EH (cell line): ENCODE results near the gene SMIM45.

Experiments used
- DNase-seq: peaks from one replicate; pipeline ENCODE4 v3.0.0-alpha.2; 2015; ENCODE audit warnings: low read depth

The SMIM45 gene

GRCh38 chr22:41970601-41971000, 18.7 kb downstream of the SMIM45 start:
- no peak for DNase-seq

GRCh38 chr22:41971431-41971830, 19.5 kb downstream of the SMIM45 start:
- no peak for DNase-seq

DNA sequence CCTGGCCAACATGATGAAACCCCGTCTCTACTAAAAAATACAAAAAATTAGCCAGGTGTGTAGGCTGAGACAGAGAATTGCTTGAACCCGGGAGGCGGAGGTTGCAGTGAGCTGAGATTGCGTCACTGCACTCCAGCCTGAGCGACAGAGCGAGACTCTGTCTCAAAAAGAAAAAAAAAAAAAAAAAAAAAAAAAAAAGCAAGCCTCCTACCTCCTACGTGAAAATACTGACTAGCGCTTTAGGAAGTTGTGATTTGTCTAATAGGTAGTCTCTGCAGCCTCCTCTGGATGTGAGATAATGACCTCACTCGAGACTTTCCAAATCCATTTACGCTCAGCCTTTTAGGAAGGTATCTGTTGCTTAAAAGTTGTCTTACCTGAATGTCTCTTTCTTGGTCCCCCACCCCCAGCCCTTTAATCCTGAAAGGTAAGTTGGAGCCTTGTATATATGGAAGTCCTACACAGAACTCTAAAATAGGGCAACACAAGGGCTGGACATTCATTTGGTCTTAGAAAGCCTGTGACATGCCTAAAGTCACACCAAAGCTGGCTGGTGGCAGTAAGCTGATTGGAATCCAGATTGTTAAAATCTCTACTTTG, 22.8 kb downstream of the SMIM45 start:
- no peak for DNase-seq

DNA sequence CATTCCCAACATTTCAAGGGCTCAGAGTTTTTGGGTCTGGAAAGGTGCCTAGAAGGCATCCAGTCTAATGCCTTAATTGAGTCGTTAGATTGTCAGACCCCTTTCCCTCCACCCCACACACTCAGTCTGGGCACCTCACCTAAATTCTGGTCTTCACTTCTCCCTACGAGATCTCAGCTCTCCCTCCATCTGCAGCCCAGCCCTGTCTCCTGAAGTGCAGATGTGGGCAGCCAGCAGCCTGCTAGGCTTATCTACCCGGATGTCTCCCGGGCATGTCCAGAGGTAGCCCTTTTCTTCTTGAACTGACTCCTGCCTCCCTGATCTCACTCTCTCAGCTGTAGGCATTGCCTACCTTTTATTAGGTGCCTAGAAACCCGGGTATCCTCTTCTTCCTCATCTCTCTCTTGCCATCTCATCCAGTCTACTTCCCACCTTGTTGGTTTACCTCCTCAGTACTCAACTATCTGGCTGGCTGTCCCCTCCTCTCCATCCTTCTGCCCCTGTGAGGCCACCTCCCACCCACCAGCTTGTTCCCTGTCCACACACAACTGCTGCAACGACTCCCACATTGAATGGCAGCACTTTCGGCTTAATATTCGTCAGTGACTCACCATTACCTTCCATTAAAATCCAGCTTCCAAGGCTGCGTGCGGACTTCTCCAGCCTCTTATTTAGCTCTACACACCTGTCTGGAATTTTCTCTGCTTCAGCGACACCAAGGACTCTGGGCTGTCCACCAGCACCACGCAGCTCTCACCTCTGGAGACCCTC, 23.5 kb downstream of the SMIM45 start:
- DNase-seq, result no peak

GRCh38 chr22:41976070-41976901, 24.3 kb downstream of the SMIM45 start:
- DNase-seq, result no peak

- DNase-seq, result no peak
Measured at GRCh38 chr22:41976961-41977566, 25.1 kb downstream of the SMIM45 start.

GRCh38 chr22:41978732-41979131, 26.8 kb downstream of the SMIM45 start:
- no peak for DNase-seq

DNA sequence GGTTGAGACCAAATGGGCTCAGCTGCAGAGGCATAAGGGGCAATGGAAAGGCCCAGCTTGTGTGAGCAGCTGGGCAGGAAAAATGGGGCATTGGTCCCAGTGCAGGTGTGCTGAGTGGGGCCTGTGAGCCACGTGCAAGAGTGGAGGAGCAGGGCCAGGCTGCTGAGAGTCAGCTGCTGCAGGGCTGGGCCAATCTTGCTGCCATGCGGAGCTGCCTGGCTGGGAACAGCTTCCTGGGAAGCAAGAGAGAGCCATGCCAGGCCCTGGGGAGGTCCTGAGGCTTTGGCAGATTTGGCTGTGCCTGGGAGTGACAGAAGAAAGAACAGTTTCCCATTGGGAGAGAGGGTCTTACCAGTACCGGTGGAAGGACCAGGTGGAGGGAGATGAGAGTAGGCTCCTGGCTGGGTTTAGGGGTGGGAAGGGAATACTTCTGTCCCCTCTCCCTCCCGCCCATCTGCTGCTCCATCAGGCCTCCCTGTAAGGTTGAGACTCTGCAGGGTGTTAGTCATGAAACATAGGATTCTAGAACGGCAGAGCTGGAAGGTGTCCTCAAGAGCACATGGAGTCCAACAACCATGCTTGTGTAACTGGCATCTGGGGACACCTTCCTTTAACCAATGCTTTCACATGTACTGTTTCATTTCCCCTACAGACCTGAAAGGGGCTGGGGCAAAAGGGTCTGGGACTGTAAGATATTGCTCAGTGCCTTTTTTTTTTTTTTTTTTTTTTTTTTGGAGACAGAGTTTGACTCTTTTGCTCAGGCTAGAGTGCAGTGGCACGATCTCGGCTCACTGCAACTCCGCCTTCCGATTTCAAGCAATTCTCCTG, 27.7 kb downstream of the SMIM45 start:
- DNase-seq, result no peak

GRCh38 chr22:41982865-41983264, 30.9 kb downstream of the SMIM45 start:
- no peak for DNase-seq

DNA sequence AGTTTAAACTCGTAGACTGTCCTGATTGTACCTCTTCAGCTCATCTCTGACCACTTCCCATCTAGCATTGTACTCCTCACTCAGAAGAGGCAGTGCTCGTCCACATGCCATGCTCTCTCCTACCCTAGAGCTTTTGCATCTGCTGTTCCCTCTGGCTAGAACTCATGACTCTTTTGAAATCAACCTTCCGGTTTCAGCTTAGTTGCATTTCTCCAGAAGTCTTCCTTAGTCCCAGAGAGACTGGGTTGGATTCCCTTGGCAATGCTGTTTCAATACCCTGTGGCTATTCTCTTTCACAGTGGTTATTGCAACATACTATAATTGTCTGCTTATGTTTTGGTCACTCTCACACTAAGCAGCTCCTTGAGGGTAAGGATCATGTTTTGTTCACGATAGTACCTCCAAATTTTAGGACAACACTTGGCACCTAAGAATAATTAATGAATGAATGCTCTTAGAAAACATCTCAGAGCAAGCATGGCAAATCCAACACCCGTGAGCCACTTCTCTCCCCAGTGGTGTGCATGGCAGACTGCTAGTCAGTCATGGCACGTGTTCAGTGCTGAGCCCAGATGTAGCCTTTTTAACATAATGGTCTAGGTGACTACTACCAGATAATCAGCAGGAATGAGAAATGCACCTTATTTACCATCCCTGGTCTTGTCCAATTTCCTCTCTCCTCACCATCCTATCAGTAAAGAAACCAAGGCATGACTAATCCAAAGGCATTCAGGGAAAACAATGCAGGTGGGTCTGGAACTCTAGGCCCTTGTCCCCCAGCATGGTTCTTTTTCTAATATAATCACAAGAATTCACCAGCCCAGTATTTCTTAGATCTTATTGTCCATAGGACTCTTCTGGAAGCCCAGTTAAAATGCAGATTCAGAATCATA, 31.8 kb downstream of the SMIM45 start:
- peak; percentile 63 for DNase-seq

GRCh38 chr22:41987276-41987675, 35.3 kb downstream of the SMIM45 start:
- DNase-seq, result no peak

DNA sequence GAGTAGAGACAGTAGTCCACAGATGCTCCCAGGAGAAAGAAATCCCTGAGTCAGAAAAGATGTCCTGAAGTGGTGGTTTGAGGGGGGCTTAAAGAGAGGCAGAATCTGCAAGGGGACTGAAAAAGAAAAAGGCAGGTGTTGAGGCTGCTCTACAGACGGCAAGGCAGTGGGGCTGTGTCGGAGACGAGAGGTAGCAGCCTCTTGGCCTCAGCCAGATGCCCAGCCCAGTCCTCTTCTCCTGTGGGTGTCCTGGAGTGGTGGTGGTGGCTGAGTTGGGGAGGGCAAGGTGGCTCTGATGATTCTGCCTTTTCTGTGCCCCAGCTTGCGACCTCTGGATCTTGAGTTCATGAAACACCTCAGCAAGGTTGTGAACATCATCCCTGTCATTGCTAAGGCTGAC, 37.3 kb downstream of the SMIM45 start:
- no peak for DNase-seq

GRCh38 chr22:41991111-41991510, 39.2 kb downstream of the SMIM45 start:
- DNase-seq, result no peak

GRCh38 chr22:41992496-41992895, 40.5 kb downstream of the SMIM45 start:
- no peak for DNase-seq

DNA sequence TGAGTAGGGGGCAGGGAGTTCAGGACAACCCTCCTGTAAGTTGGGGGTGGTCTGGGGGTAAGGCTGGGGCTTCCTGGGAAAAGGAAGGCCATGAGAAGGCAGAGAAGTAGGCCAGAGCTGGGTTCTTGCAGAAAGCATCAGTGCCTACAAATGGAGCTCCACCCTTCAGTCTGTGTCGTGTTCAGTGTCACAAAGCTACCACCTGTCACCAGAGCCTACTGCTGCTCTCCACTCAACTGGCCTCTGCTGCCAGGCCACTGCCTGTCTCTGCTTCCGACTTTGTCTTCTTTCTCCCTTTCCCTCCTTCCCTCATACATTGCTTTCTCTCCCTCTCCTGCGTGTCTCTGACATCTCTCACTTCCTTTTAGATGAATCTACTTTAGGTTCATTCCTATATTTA, 43.3 kb downstream of the SMIM45 start:
- DNase-seq, result no peak

- DNase-seq, result no peak
Measured at GRCh38 chr22:41996826-41997225, 44.9 kb downstream of the SMIM45 start.

GRCh38 chr22:41998361-41999261, 46.7 kb downstream of the SMIM45 start, which contains the start of gene WBP2NL:
Gene WBP2NL, plus strand, starts transcription at chr22:41998788. Its CDS starts 31 bp downstream, at chr22:41998819.
- peak; percentile 66 for DNase-seq

DNA sequence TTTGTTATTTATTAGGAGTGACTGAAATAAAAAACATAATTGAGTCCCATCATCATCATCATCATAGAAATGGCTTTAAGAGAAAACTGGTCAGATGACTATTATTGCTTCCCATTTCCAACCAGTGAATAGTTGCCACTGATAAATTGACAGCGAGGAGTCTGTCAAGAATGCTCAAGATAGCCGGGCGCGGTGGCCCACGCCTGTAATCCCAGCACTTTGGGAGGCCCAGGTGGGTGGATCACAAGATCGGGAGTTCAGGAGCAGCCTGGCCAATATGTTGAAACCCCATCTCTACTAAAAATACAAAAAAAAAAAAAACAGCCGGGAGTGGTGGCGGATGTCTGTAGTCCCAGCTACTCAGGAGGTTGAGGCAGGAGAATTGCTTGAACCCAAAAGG, 48.5 kb downstream of the SMIM45 start:
- no peak for DNase-seq

DNA sequence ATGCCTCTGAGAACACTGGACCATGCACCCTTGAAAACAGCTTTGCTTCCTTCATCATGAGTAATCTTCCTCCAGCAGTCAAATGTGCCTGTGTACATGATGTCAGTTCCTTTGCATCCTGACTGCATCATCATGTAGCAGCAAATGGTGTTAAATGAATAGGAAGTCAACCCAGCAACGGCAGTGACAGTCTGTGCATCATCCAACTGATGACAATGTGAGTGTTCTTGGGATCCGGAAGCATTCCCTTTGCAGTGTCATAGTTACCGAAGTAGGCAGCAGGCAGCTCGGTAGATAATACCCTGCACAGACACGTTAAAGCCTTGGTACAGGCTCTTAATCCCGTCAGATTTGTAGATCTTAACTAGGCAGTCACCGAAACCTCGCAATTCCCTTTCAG, 49.2 kb downstream of the SMIM45 start:
- DNase-seq, result no peak
